ENCODE results near the gene CCDC192.

The CCDC192 gene

DNA sequence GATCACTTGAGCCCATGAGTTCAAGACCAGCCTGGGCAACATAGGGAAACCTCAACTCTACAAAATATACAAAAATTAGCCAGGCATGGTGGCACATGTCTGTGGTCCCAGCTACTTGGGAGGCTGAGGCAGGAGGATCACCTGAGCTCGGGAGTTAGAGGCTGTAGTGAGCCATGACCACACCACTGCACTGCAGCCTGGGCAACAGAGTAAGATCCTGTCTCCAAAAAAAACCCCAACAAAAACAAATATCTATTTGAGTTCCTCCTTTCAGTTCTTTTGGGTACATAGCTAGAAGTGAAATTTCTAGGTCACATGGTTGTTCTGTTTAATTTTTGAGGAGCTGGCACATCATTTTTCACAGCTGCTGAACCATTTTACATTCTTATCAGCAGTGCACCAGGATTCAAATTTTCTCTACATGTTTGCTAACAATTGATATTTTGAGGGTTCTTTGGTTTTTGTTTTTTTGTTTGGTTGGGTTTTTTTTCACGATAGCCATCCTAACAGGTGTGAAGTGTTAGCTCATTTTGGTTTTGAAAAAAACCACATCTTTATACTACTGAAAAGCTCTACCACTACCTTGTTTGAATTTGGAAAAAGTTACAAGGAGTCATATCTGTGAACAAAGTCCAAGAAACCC, 203.5 kb downstream of the CCDC192 start:
- Histone ChIP-seq H3K4me1 (ENCODE audit: low read length) (peaks cover 7% of the 10 kb centered on the region), H4K20me1 (ENCODE audit: insufficient read depth, low read length) (no peaks in the 10 kb centered on the region), H3K79me2 (ENCODE audit: low read length) (no peaks in the 10 kb centered on the region), H3K36me3 (replicated peaks; ENCODE audit: low read depth, low read length) (no peaks in the 10 kb centered on the region), H3K4me3 (ENCODE audit: low read length) (no peak overlapping the region), H3K27me3 (ENCODE audit: low read depth, low read length) (no peaks in the 10 kb centered on the region), H3K9ac (ENCODE audit: low read length) (no peak overlapping the region), H3K4me2 (ENCODE audit: low read length) (no peak overlapping the region), H3K27ac (ENCODE audit: low read length) (no peak overlapping the region), H2AFZ (ENCODE audit: low read depth, low read length) (no peak overlapping the region), H3K9me3 (ENCODE audit: insufficient read depth, low read length) (no peaks in the 10 kb centered on the region)
- TF ChIP-seq EZH2phosphoT487 (IDR thresholded peaks at IDR 0.05; ENCODE audit: low read depth) (no peak), CTCF (IDR thresholded peaks at IDR 0.05; ENCODE audit: low read depth, low read length) (no peak)

GRCh38 chr5:127907907-127908306, 204.7 kb downstream of the CCDC192 start:
- Histone ChIP-seq H3K4me2 (ENCODE audit: low read length) (no peak overlapping the region), H3K9ac (ENCODE audit: low read length) (no peak overlapping the region), H3K36me3 (replicated peaks; ENCODE audit: low read depth, low read length) (no peaks in the 10 kb centered on the region), H3K4me1 (ENCODE audit: low read length) (peaks cover 7% of the 10 kb centered on the region), H3K9me3 (ENCODE audit: insufficient read depth, low read length) (no peaks in the 10 kb centered on the region), H3K79me2 (ENCODE audit: low read length) (no peaks in the 10 kb centered on the region), H2AFZ (ENCODE audit: low read depth, low read length) (no peak overlapping the region), H4K20me1 (ENCODE audit: insufficient read depth, low read length) (no peaks in the 10 kb centered on the region), H3K4me3 (ENCODE audit: low read length) (no peak overlapping the region), H3K27ac (ENCODE audit: low read length) (no peak overlapping the region), H3K27me3 (ENCODE audit: low read depth, low read length) (no peaks in the 10 kb centered on the region)
- no peak for TF ChIP-seq EZH2phosphoT487 (IDR thresholded peaks at IDR 0.05; ENCODE audit: low read depth)
- no peak for TF ChIP-seq CTCF (IDR thresholded peaks at IDR 0.05; ENCODE audit: low read depth, low read length)

DNA sequence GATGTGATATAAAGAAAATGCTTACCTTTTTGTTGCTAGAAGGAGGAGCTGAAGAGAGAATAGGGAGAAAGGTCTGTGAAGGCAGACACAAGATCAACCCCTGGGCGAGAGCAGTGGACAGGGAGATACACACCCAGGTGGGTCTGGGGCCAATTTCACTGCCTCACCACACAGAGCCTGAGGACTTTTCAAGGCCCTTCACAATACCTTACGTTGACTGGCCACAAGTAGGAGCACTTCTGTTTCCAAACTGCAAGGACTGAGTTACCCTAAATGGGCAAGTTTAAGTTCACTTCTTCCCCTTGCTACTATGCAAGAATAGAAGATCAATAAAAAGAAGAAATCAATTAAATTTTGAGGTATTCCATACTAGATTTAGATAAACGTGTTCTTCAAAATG, 205.9 kb downstream of the CCDC192 start:
- Histone ChIP-seq H3K79me2 (ENCODE audit: low read length) (no peaks in the 10 kb centered on the region), H3K4me2 (ENCODE audit: low read length) (no peak overlapping the region), H3K27ac (ENCODE audit: low read length) (no peak overlapping the region), H2AFZ (ENCODE audit: low read depth, low read length) (no peak overlapping the region), H3K9ac (ENCODE audit: low read length) (no peak overlapping the region), H3K36me3 (replicated peaks; ENCODE audit: low read depth, low read length) (no peaks in the 10 kb centered on the region), H3K4me1 (ENCODE audit: low read length) (peaks cover 7% of the 10 kb centered on the region), H3K9me3 (ENCODE audit: insufficient read depth, low read length) (no peaks in the 10 kb centered on the region), H3K27me3 (ENCODE audit: low read depth, low read length) (no peaks in the 10 kb centered on the region), H3K4me3 (ENCODE audit: low read length) (no peak overlapping the region), H4K20me1 (ENCODE audit: insufficient read depth, low read length) (no peaks in the 10 kb centered on the region)
- TF ChIP-seq EZH2phosphoT487 (IDR thresholded peaks at IDR 0.05; ENCODE audit: low read depth) (no peak), CTCF (IDR thresholded peaks at IDR 0.05; ENCODE audit: low read depth, low read length) (peak; percentile 50)

GRCh38 chr5:127909821-127910220, 206.6 kb downstream of the CCDC192 start:
- Histone ChIP-seq H3K27ac (ENCODE audit: low read length) (no peak overlapping the region), H3K9ac (ENCODE audit: low read length) (no peak overlapping the region), H3K36me3 (replicated peaks; ENCODE audit: low read depth, low read length) (no peaks in the 10 kb centered on the region), H3K4me3 (ENCODE audit: low read length) (no peak overlapping the region), H3K4me1 (ENCODE audit: low read length) (peaks cover 7% of the 10 kb centered on the region), H3K79me2 (ENCODE audit: low read length) (no peaks in the 10 kb centered on the region), H3K9me3 (ENCODE audit: insufficient read depth, low read length) (no peaks in the 10 kb centered on the region), H2AFZ (ENCODE audit: low read depth, low read length) (no peak overlapping the region), H3K27me3 (ENCODE audit: low read depth, low read length) (no peaks in the 10 kb centered on the region), H4K20me1 (ENCODE audit: insufficient read depth, low read length) (no peaks in the 10 kb centered on the region), H3K4me2 (ENCODE audit: low read length) (no peak overlapping the region)
- TF ChIP-seq CTCF (IDR thresholded peaks at IDR 0.05; ENCODE audit: low read depth, low read length) (no peak), EZH2phosphoT487 (IDR thresholded peaks at IDR 0.05; ENCODE audit: low read depth) (no peak)
